ENCODE results near the gene KLHL35.
"Not testable (repeated sequence)": the region's sequence is repeated elsewhere in the genome, so short reads cannot be mapped to it uniquely, and the experiment has no call there.

KLHL35 gene

GRCh38 chr11:75387736-75388294 is 45.2 kb downstream of the KLHL35 start:
- DNase-seq, result no peak

GRCh38 chr11:75386942-75387630 is 45.9 kb downstream of the KLHL35 start:
- no peak for DNase-seq

DNA sequence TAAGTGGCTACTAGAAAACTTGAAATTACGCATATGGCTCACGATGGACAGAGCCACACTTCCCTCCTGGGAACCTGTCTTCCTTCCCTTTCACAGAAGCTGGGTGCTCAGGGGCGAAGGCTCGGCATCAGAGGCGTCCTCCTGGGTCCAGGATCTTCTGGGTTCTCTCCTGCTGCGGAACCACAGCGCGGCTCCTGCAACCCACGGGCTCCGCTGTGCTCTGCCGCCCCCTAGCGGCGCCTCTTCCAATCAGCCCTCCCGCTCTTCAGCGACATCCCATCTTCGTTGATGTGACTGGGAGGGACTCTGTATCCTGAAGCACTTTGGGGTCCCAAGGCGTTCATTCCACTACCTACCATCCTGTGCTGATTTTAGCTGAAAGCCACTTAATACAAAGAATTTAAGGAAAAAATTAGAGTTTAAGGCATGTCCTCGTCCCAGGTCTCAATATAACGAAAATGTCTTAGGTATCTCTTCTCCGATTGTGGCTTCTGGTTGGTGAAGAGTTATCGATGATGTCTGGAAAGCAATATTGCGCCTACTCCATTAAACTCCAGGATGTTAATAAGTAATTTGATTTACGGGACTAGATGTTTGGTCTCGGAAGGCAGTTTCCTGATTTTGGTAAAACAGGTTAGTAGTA is 48.4 kb downstream of the KLHL35 start:
- DNase-seq, result peak; percentile 75 to 81

- peak; percentile 41 to 47 for DNase-seq
These were observed 49.8 kb downstream of the KLHL35 start for GRCh38 chr11:75383246-75383645.

DNA sequence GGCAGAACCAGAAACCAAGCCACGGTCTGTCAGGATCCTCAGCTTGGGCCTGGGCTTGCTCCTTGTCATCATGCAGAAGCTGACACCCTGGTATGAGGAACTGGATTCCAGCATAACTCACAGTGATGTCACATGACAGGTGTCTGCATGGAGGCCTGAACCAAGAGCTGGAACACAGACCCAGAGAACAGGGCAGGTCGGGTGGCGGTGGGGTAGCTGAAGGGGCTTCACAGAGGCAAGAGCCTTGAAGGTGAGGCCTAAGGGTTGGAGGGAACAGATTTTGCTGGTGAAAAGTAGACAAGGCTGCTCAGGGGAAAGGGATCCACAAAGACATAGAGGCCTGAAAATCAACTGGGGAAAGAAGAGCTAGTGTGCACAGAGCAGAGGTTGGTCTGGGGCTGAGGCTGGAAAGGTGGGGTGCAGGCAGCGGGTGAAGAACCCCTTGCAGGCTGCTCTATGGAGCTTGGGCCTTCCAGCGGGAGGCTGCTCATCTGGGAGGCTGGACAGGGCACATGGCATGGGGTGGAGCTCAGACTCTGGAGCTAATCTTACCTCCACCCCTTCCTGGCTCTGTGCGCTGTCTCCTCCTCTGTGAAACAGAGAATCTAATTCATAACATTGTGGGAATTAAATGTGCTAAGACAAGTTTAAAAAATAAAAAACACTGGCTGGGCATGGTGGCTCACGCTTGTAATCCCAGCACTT is 52.1 kb downstream of the KLHL35 start:
- peak in 1 of 2 donors; percentile 18 for DNase-seq

- no peak for DNase-seq
These were observed 52.8 kb downstream of the KLHL35 start for GRCh38 chr11:75380245-75380644.

DNA sequence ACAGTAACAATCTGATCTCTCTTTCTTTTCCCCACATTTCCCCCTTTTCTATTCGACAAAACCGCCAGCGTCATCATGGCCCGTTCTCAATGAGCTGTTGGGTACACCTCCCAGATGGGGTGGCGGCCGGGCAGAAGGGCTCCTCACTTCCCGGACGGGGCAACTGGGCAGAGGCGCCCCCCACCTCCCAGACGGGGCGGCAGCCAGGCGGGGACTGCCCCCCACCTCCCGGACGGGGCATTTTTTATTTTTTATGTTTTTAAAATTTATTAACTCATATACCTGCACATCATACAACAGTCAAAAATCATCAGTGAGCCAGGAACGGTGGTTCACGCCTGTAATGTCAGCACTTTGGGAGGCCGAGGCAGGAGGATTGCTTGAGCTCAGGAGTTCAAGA is 54.2 kb downstream of the KLHL35 start:
- not testable (repeated sequence) for DNase-seq

DNA sequence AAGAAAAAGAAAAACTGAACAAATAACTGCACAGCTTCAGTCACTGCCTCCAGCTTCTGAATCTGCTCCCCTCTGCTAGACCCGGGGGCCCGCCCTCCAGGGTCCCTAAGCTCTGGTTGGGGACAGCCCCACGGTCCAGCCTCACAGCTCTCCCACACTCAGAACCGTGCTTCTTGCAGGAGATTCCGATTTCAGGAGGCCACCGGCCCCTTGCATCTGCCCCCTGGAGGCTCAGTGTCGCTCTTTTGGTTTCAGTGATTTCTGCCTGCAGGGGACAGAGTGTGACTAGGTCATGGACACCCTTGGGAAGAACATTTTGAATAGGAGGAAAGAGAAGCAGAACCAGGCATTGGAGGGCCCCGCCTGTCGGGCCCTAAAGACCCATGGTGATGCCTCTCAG is 56.8 kb downstream of the KLHL35 start:
- no peak for DNase-seq

DNA sequence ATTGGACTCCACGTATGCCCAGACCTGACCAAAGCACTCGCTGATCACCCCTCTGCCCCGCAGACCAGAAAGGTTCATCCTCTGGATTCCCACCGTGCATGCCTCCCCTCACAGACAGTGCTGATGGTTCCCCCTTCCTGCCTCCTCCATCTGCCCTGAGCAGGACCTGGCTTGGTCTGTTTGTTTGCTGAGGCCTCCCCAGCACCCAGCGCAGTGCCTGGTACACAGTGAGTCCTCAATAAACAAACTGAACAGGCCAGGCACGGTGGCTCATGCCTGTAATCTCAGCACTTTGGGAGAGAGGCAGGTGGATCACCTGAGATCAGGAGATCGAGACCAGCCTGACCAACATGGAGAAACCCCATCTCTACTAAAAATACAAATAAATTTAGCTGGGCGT is 57.4 kb downstream of the KLHL35 start:
- DNase-seq, result no peak

- no peak for DNase-seq
These were observed 58.4 kb downstream of the KLHL35 start for GRCh38 chr11:75374646-75375045.

GRCh38 chr11:75373201-75373600 is 59.8 kb downstream of the KLHL35 start:
- DNase-seq, result no peak
